T47D (cell line): ENCODE results near the gene FAF1.
"Not testable (repeated sequence)": the region's sequence is repeated elsewhere in the genome, so short reads cannot be mapped to it uniquely, and the experiment has no call there.

ENCODE experiments used
- DNase-seq, 2 experiments: peaks; one replicate each; pipeline versions ENCODE4 v3.0.0 to v3.0.0-alpha.2; 2011 to 2012; ENCODE audit warnings: low read depth in 1 of 2, low spot score in 1 of 2
- JUND ChIP-seq: IDR thresholded peaks from 2 replicates; pipeline ENCODE4 v1.6.1; 2012; ENCODE audit warnings: low read depth
- in situ Hi-C: cut with HindIII; loops from 2 replicates; pipeline ENCODE4 v1.10.0; 2016; ENCODE audit warnings: low sequenced_read_pairs, low pct_unique_long_range_greater_than_20kb

FAF1 gene

GRCh38 chr1:50901872-50902271 is 58.2 kb downstream of the FAF1 start:
- DNase-seq = no peak
- in situ Hi-C loops = no loop called here
- no peak for TF ChIP-seq JUND

GRCh38 chr1:50898773-50899172 is 61.3 kb downstream of the FAF1 start:
- DNase-seq = no peak
- in situ Hi-C loops = no loop called here
- TF ChIP-seq JUND = no peak

GRCh38 chr1:50894340-50894739 is 65.7 kb downstream of the FAF1 start:
- in situ Hi-C loops = no loop called here
- no peak for DNase-seq
- no peak for TF ChIP-seq JUND

GRCh38 chr1:50893466-50893865 is 66.6 kb downstream of the FAF1 start:
- no peak for TF ChIP-seq JUND
- no peak for DNase-seq
- in situ Hi-C loops = no loop called here

DNA sequence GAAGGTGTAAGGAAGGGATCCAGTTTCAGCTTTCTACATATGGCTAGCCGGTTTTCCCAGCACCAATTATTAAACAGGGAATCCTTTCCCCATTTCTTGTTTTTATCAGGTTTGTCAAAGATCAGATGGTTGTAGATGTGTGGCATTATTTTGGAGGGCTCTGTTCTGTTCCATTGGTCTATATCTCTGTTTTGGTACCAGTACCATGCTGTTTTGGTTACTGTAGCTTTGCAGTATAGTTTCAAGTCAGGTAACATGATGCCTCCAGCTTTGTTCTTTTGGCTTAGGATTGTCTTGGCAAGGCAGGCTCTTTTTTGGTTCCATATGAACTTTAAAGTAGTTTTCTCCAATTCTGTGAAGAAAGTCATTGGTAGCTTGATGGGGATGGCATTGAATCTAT is 72.5 kb downstream of the FAF1 start:
- in situ Hi-C loops, DNase-seq: not testable (repeated sequence)

DNA sequence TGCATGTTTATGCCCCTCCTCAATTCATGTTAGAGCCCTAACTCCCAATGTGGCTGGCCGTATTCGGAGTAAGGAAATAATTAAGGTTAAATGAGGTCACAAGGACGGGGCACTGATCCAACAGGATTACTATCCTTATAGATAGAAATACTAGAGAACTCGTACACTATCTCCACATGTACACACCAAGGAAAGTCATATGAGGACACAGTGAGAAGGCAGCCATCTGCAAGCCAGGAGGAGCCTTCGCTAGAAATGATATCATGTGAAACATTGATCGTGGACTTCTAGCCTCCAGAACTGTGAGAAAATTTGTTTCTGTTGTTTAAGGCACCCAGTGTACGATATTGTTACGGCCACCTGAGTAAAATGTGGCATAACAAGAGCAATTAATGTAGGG is 79.7 kb downstream of the FAF1 start:
- TF ChIP-seq JUND = no peak
- in situ Hi-C loops = no loop called here
- no peak for DNase-seq

DNA sequence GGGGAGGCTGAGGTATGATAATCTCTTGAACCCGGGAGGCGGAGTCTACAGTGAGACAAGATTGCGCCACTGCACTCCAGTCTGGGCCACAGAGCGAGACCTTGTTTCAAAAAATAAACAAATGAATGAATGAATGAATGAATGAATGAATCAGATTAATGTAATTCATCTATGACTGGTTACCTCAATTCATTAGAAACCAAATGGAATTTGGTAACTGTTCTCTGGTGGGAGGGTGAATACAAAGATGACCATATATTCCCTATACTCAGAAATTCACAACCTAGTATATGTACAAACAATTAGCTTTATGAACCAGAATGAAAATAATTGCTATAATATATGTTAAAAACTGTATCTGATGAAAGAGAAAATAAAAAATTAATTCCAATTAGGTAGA is 80.9 kb downstream of the FAF1 start:
- TF ChIP-seq JUND = no peak
- DNase-seq = no peak
- in situ Hi-C loops = no loop called here

DNA sequence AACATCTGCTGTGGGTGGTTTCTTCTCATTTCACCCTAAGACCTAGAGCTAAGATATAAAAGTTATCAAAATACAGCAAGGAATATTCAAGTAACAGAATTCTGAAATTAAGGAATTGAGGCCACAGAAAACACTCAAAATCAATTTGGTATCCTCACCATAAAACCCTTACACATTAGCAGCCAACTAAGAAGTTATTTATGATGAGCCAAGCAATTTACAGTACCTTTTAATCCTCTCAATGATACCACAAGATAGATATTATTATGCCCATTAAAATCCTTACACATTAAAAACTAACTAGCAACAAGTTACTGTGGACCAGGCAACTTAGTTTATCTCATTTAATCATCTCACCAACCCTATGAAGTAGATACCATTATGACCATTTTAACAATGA is 81.6 kb downstream of the FAF1 start:
- no peak for DNase-seq
- TF ChIP-seq JUND = no peak
- in situ Hi-C loops = no loop called here

DNA sequence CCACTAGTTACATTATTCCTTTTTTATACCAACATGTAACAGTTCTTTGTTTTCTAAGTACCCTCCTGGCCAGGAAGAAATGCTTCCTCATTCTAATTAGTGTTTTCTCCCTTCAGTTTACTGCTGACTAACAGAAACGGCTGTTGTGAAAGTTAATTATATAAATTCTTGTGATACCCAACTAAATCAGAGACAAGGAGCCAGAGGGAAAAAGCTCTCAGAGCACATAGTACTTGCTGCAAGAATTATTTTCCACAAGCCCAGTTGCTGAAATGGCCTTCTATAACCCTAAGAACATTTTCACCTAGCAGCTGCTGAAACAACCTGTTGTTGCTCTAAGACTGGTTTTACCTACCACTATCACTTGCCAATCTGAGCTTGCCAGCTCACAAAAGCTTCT is 82.4 kb downstream of the FAF1 start:
- TF ChIP-seq JUND = no peak
- DNase-seq = no peak
- in situ Hi-C loops = no loop called here

DNA sequence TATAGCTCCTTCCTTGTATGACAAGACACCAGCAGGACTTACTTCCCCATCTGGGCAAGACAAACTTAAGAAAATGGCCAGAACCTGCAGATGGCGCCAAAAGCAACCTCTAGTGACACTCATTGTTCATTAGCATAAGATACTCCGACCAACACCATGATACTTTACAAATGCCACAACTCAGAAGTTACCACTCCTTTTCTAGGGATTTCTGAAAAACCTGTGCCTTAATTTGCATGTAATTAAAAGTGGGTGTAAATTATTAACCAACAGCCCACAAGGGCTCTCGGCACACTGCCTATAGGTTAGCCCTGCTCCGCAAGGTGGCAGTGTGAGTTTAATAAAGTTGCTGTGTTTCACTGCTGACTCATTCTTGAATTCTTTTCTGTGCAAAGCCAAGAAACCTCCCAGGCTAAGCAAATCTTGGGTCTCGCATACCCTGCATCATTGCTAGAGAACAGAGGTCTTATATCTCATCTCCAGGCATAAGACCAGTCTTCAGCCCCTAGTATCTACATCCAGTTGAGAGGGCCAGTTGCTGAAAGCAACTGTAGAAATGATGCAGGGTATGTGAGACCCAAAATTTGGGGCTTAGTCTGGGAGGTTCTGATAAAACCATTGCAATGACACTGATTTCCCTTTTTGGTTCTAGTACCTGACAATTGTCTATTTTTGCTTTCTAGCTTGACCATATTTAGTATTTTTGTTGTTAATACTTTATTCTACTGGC is 86.4 kb downstream of the FAF1 start:
- peak; percentile 1 to 86 for DNase-seq
- in situ Hi-C loops = no loop called here
- TF ChIP-seq JUND = no peak

- DNase-seq, in situ Hi-C loops: not testable (repeated sequence)
These were observed 95.2 kb downstream of the FAF1 start for GRCh38 chr1:50864845-50865244.

DNA sequence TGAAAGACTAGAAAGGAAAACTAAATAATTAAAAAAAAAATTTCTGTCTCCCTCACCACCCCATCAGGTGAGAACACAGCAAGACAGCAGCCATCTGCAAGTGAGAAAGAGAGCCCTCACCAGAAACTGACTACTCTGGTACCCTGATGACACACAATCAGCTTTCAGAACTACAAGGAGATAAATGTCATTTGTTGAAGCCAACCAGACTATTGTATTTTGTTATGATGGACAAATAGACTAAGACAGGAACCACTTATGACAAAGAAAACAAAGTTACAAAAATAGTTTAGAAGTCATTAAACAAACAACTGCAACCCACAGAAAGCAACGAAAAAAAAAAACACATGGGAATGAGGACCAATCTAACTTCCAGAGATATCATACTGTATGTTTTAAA is 98.3 kb downstream of the FAF1 start:
- DNase-seq = no peak
- TF ChIP-seq JUND = no peak
- in situ Hi-C loops = no loop called here

DNA sequence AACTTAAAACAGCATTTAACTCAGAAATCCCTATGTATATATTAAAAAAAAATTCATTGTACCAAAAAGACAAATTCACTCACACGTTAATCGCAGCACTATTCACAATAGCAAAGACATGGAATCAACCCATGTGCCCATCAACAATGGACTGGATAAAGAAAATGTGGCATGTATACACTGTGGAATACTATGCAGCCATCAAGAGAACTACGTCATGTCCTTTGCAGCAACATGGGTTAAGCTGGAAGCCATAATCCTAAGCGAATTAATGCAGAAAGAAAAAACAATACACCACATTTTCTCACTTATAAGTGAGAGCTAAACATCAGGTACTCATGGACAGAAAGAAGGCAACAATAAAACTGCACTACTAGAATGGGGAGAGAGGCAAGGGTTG is 99.4 kb downstream of the FAF1 start:
- DNase-seq = no peak
- in situ Hi-C loops = no loop called here
- no peak for TF ChIP-seq JUND

- TF ChIP-seq JUND = no peak
- in situ Hi-C loops = no loop called here
- no peak for DNase-seq
These were observed 99.8 kb downstream of the FAF1 start for GRCh38 chr1:50860256-50860655.
